Endothelial cell (in vitro differentiated cells): ENCODE measurements around the gene FGF12. TPM values are rescaled to one million over a fixed set of nuclear protein-coding genes. Genes with fewer than 3 reads are reported as not detected.

ENCODE experiments used
- DNase-seq: peaks from one replicate; pipeline ENCODE4 v3.0.0; 2021; ENCODE audit warnings: low spot score
- H3K27ac Mint-ChIP-seq: one replicate; pipeline ENCODE4 v1.8.0; 2021; ENCODE audit warnings: mixed read lengths, inconsistent platforms; ENCODE audit not compliant: unreplicated experiment
- H3K27me3 Mint-ChIP-seq: one replicate; pipeline ENCODE4 v1.8.0; 2021; ENCODE audit warnings: mild to moderate bottlenecking, moderate library complexity, mixed read lengths, inconsistent platforms; ENCODE audit not compliant: unreplicated experiment
- H3K36me3 Mint-ChIP-seq: one replicate; pipeline ENCODE4 v1.8.0; 2021; ENCODE audit warnings: mild to moderate bottlenecking, low read depth, mixed read lengths, inconsistent platforms; ENCODE audit not compliant: unreplicated experiment
- H3K4me1 Mint-ChIP-seq: one replicate; pipeline ENCODE4 v1.8.0; 2021; ENCODE audit warnings: mild to moderate bottlenecking, mixed read lengths, inconsistent platforms; ENCODE audit not compliant: unreplicated experiment
- H3K4me3 Mint-ChIP-seq: one replicate; pipeline ENCODE4 v1.8.0; 2021; ENCODE audit warnings: mild to moderate bottlenecking, mixed read lengths, inconsistent platforms; ENCODE audit not compliant: unreplicated experiment
- H3K9me3 Mint-ChIP-seq: one replicate; pipeline ENCODE4 v1.8.0; 2021; ENCODE audit warnings: mixed read lengths, inconsistent platforms; ENCODE audit not compliant: unreplicated experiment
- total RNA-seq: library from RNA; stranded (reverse); fragmentation: NEBNext Ultra II Directional; extraction: Animal tissue kit (Norgen Biotek cat#: 25700); gene quantifications from one replicate; pipeline ENCODE4 v1.2.1, GENCODE V29; 2021; ENCODE audit not compliant: unreplicated experiment
- TF ChIP-seq, protein P1 (sequence below): fragments of 200-600 bp; sonication (generic); IDR thresholded peaks from one replicate; pipeline ENCODE4 v1.5.0; 2021; ENCODE audit warnings: antibody characterized with exemption; ENCODE audit not compliant: unreplicated experiment

FGF12 gene
- total RNA-seq, 1 donor from 2014 or later: 19.1 TPM

DNA sequence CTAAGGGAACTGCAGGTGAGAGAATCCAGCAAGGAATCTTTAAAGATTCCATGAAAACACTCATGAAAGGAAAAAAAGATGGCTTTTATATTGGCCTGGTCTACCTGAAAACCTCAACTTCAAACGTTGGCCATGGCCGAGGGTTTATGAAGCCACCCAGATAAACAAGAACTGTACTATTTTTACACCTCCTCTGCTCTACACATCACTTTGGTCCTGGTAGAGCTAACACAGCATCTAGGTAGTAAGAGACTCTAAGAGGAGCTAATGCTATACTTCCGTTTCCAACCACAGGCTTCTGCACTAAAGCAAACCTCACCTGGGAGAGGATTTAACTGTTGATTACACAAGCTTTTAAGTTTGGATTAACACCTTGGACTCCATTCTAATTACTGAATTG, 466.2 kb downstream of the FGF12 start:
- H3K27ac Mint-ChIP-seq: no peak overlapping the region
- H3K9me3 Mint-ChIP-seq: no peaks in the 10 kb centered on the region
- no peaks in the 10 kb centered on the region for H3K4me1 Mint-ChIP-seq
- H3K36me3 Mint-ChIP-seq: no peaks in the 10 kb centered on the region
- TF ChIP-seq, protein P1, sequence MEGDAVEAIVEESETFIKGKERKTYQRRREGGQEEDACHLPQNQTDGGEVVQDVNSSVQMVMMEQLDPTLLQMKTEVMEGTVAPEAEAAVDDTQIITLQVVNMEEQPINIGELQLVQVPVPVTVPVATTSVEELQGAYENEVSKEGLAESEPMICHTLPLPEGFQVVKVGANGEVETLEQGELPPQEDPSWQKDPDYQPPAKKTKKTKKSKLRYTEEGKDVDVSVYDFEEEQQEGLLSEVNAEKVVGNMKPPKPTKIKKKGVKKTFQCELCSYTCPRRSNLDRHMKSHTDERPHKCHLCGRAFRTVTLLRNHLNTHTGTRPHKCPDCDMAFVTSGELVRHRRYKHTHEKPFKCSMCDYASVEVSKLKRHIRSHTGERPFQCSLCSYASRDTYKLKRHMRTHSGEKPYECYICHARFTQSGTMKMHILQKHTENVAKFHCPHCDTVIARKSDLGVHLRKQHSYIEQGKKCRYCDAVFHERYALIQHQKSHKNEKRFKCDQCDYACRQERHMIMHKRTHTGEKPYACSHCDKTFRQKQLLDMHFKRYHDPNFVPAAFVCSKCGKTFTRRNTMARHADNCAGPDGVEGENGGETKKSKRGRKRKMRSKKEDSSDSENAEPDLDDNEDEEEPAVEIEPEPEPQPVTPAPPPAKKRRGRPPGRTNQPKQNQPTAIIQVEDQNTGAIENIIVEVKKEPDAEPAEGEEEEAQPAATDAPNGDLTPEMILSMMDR: no peak
- DNase-seq: no peak
- no peaks in the 10 kb centered on the region for H3K27me3 Mint-ChIP-seq
- H3K4me3 Mint-ChIP-seq: no peak overlapping the region

DNA sequence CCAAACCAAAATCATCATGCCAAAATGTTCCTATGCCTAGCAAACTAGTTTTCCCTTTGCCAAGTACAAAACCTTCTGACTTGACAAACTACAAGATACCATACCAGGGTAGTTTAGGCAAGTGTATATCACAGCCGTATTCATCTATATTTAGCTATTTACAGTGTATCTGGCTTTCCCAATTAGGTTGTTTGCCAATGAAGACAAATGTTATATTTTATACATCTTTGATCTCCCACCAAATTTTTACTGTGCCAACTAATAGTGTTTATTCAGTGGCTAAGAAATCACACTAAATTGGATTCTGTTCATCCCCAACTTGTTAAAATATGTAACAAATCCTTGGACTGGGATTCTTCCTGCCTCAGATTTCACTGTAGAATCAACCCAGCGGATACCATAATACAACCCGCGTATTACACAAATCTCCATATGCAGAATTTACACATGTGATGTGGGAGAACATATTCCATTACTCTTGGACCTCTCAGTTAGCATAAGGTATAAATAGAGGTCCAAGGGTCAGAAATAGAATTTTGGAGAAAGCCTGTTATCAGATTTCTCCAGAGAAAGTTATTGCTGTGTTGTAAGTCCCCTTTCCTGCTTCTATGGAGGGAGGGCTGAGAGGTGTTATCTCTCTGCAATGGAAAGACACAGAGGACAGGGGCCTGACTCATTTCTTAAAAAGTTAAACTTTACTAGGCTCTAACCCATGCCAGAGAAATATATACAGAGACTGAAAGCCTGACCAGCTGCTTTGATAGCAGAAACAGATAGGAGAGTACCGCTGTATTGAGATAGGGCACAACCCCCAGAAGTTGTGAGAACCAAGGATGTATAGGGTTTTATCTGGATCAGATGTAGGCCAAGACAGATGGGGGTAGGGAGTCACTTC, 467.0 kb downstream of the FGF12 start:
- no peaks in the 10 kb centered on the region for H3K36me3 Mint-ChIP-seq
- no peak overlapping the region for H3K27ac Mint-ChIP-seq

DNA sequence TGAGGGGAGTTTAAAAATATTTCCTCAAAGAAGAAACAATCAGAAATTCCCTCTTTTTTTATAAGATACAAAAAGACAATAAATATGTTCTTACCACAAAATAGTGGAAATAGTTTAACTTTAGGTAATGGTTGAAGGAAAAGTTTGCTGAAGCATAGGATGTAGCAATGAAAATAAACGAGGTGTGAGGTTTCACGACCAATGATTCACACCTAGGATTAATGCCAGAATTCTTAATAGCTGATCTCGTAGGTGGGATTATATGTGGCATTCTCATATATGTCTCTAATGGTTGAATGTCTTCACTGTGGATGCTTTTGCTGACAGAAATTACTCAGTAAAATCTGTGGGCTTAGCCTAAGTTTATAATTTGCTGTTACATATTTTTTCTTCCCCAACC, 467.7 kb downstream of the FGF12 start:
- no peak for DNase-seq
- TF ChIP-seq, protein P1: no peak
- Mint-ChIP-seq H3K27me3 (no peaks in the 10 kb centered on the region), H3K27ac (no peak overlapping the region), H3K36me3 (no peaks in the 10 kb centered on the region), H3K9me3 (no peaks in the 10 kb centered on the region), H3K4me1 (no peaks in the 10 kb centered on the region), H3K4me3 (no peak overlapping the region)

More for the DNA sequence above, 467.0 kb downstream of the FGF12 start:
- Mint-ChIP-seq H3K9me3 (no peaks in the 10 kb centered on the region), H3K4me1 (no peaks in the 10 kb centered on the region), H3K27me3 (no peaks in the 10 kb centered on the region), H3K4me3 (no peak overlapping the region)
- TF ChIP-seq, protein P1: no peak
- DNase-seq: no peak

DNA sequence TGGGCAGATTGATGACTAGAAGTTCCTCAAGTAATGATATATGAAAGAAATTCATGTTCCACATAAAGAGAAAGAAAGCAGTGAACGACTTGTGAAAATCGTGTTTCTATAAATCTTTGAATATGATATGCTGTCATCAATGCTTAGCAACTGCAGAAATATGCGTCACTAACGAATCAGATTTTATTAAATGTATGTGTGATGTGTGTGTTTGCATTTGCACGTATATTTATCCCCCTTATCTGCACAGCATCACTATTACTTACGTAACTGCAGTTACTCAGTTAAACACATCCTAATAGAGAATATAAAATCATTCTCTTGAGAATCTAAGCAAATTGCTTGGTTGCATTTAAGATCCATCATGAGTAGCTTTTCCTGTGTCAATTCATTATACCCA, 468.6 kb downstream of the FGF12 start:
- TF ChIP-seq, protein P1: no peak
- Mint-ChIP-seq H3K9me3 (no peaks in the 10 kb centered on the region), H3K27me3 (no peaks in the 10 kb centered on the region), H3K36me3 (no peaks in the 10 kb centered on the region), H3K4me1 (no peaks in the 10 kb centered on the region), H3K27ac (no peak overlapping the region), H3K4me3 (no peak overlapping the region)
- DNase-seq: no peak

DNA sequence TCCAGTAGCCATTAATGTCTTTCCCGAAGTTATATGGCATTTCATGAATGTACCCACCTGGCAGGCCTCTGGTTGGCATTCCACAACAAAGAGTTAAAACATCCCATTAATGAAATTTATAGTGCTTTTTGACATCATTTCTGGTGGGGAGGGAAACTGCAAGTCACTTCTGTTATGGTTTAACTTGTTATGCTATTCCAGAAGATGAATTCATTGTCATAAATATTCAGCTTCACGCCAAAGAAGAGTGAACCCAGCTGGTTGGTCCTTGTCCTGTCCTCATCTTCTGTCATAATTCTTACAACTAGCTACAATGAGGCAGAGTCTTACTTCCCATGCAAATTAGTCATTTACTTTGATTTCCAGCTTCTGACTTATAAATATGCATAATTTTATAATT, 471.5 kb downstream of the FGF12 start:
- H3K4me1 Mint-ChIP-seq: no peaks in the 10 kb centered on the region
- no peak overlapping the region for H3K27ac Mint-ChIP-seq
- no peaks in the 10 kb centered on the region for H3K36me3 Mint-ChIP-seq

More for the DNA sequence above, 471.5 kb downstream of the FGF12 start:
- no peak for DNase-seq
- H3K27me3 Mint-ChIP-seq: no peaks in the 10 kb centered on the region
- TF ChIP-seq, protein P1: no peak
- H3K9me3 Mint-ChIP-seq: no peaks in the 10 kb centered on the region
- no peak overlapping the region for H3K4me3 Mint-ChIP-seq
